ENCODE results near the gene CD200R1L. TPM values are rescaled to one million over a fixed set of nuclear protein-coding genes. Genes with fewer than 3 reads are reported as not detected.

CD200R1L gene, protein sequence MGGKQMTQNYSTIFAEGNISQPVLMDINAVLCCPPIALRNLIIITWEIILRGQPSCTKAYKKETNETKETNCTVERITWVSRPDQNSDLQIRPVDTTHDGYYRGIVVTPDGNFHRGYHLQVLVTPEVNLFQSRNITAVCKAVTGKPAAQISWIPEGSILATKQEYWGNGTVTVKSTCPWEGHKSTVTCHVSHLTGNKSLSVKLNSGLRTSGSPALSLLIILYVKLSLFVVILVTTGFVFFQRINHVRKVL
- not detected for total RNA-seq (ENCODE audit: unreplicated experiment)
- long read RNA-seq = 0 reads

- DNase-seq = no peak
- Mint-ChIP-seq H3K4me1 (ENCODE audit: low read depth, unreplicated experiment) (no peaks in the 10 kb centered on the region), H3K27ac (ENCODE audit: unreplicated experiment) (no peak within 1 kb of the TSS), H3K36me3 (ENCODE audit: unreplicated experiment) (peaks cover 41% of the 10 kb centered on the region), H3K27me3 (ENCODE audit: unreplicated experiment) (no peaks in the 10 kb centered on the region), H3K4me3 (ENCODE audit: unreplicated experiment) (no peak within 1 kb of the TSS), H3K9me3 (ENCODE audit: unreplicated experiment) (peaks cover 7% of the 10 kb centered on the region)
- TF ChIP-seq, protein P1, sequence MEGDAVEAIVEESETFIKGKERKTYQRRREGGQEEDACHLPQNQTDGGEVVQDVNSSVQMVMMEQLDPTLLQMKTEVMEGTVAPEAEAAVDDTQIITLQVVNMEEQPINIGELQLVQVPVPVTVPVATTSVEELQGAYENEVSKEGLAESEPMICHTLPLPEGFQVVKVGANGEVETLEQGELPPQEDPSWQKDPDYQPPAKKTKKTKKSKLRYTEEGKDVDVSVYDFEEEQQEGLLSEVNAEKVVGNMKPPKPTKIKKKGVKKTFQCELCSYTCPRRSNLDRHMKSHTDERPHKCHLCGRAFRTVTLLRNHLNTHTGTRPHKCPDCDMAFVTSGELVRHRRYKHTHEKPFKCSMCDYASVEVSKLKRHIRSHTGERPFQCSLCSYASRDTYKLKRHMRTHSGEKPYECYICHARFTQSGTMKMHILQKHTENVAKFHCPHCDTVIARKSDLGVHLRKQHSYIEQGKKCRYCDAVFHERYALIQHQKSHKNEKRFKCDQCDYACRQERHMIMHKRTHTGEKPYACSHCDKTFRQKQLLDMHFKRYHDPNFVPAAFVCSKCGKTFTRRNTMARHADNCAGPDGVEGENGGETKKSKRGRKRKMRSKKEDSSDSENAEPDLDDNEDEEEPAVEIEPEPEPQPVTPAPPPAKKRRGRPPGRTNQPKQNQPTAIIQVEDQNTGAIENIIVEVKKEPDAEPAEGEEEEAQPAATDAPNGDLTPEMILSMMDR (IDR thresholded peaks at IDR 0.05; ENCODE audit: partially characterized antibody, unreplicated experiment) = no peak
Observed at GRCh38 chr3:112846764-112847163, at the start of gene CD200R1L. CD200R1L (minus strand) TSS chr3:112846864; CDS start chr3:112829367, 17,497 bp downstream.

DNA sequence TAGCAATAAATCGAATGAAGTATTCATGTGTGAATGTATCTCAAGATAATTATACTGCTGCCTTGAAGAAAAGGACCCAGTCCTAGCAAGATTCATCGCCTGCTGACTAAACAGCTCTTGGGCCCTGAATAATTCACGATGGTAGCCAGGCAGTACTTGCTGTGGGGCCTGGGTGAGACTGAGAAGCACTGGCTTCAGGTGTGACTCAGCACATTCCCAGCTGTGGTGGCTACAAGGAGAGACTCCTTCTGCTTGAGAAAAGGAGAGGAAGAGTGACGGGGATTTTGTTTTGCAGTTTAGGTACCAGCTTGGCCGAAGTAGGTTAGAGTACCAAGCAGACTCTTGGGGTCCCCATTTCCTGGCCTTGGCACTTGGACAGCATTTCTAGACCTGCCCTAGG is 47.6 kb upstream of the CD200R1L start:
- peaks cover 4% of the 10 kb centered on the region for H3K36me3 Mint-ChIP-seq (ENCODE audit: unreplicated experiment)
- peaks cover 3% of the 10 kb centered on the region for H3K4me1 Mint-ChIP-seq (ENCODE audit: low read depth, unreplicated experiment)
- DNase-seq = no peak
- H3K4me3 Mint-ChIP-seq (ENCODE audit: unreplicated experiment) = no peak overlapping the region
- H3K9me3 Mint-ChIP-seq (ENCODE audit: unreplicated experiment) = no peaks in the 10 kb centered on the region
- TF ChIP-seq, protein P1 (IDR thresholded peaks at IDR 0.05; ENCODE audit: partially characterized antibody, unreplicated experiment) = no peak
- H3K27ac Mint-ChIP-seq (ENCODE audit: unreplicated experiment) = no peak overlapping the region
- H3K27me3 Mint-ChIP-seq (ENCODE audit: unreplicated experiment) = no peaks in the 10 kb centered on the region

GRCh38 chr3:112889357-112889756 is 42.7 kb upstream of the CD200R1L start:
- Mint-ChIP-seq H3K4me3 (ENCODE audit: unreplicated experiment) (no peak overlapping the region), H3K4me1 (ENCODE audit: low read depth, unreplicated experiment) (peaks cover 2% of the 10 kb centered on the region), H3K27ac (ENCODE audit: unreplicated experiment) (no peak overlapping the region), H3K27me3 (ENCODE audit: unreplicated experiment) (peaks cover 2% of the 10 kb centered on the region), H3K9me3 (ENCODE audit: unreplicated experiment) (peaks cover 6% of the 10 kb centered on the region), H3K36me3 (ENCODE audit: unreplicated experiment) (peaks cover 4% of the 10 kb centered on the region)
- no peak for DNase-seq
- TF ChIP-seq, protein P1 (IDR thresholded peaks at IDR 0.05; ENCODE audit: partially characterized antibody, unreplicated experiment) = no peak

DNA sequence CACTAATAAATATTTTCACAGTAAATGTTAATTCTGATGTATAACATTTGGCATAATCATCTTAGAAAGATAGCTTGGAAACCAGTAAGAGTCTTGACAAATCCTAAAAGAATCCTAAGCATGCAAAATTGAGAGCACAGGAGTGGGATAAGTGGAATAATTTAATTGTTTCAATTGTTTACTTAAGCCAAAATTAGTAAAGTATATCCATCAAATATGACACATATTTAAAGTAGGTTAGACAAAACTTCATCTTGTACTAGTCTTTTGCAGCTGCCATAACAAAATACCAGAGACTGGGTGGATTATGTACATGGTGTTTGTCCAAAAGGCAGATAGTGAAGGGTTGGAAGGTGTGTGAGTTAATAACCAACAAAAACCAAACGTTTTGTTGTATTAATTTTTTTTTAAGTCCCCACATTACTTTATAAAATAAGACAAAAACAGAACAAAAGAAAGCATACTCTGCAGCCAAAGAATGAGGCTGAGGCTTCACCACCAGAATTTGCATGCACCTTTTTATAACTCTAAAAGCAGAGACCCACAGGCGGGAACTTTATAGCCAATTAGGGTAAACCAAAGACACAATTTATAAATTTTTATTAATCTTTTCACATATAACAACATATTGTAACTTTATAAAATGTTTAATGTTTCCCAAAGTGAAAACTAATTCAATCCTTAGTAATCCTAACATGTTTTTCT is 41.9 kb upstream of the CD200R1L start:
- H3K9me3 Mint-ChIP-seq (ENCODE audit: unreplicated experiment) = peaks cover 6% of the 10 kb centered on the region
- TF ChIP-seq, protein P1 (IDR thresholded peaks at IDR 0.05; ENCODE audit: partially characterized antibody, unreplicated experiment) = no peak
- H3K36me3 Mint-ChIP-seq (ENCODE audit: unreplicated experiment) = peaks cover 4% of the 10 kb centered on the region
- no peak for DNase-seq
- no peak overlapping the region for H3K27ac Mint-ChIP-seq (ENCODE audit: unreplicated experiment)
- H3K4me3 Mint-ChIP-seq (ENCODE audit: unreplicated experiment) = no peak overlapping the region
- H3K4me1 Mint-ChIP-seq (ENCODE audit: low read depth, unreplicated experiment) = no peaks in the 10 kb centered on the region
- peaks cover 2% of the 10 kb centered on the region for H3K27me3 Mint-ChIP-seq (ENCODE audit: unreplicated experiment)

Measured in glutamatergic neuron (in vitro differentiated cells).